ENCODE measurements around the gene CNTFR.

DNA sequence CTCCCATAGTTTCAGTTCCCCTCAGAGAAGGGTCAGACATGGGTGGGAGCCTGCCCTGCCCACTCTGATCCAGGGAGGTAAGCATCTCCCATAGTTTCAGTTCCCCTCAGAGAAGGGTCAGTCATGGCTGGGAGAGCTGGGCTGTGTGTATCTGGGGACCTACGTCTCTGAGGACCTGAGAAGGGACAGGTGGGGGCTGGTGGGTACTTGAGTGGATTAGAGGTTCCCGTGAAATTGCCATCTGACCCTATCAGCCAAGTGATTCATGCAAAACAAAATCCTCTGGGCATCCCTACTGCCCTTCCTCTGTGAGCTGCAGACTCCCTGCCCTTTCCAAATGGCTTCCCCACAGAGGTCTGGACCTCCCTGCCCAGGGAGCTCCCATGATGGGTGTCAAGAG, 70.6 kb downstream of the CNTFR start:
- TF ChIP-seq EZH2 (IDR thresholded peaks at IDR 0.05; ENCODE audit: insufficient read depth, poor library complexity, severe bottlenecking): no peak
- no peak for TF ChIP-seq EZH2phosphoT487 (IDR thresholded peaks at IDR 0.05; ENCODE audit: insufficient read depth, low read depth)
